ENCODE measurements around the gene UNC5C.
"Not testable (repeated sequence)": the region's sequence is repeated elsewhere in the genome, so short reads cannot be mapped to it uniquely, and the experiment has no call there.

Gene UNC5C

GRCh38 chr4:95209927-95210326, 338.8 kb downstream of the UNC5C start:
- DNase-seq = peak; percentile 39

GRCh38 chr4:95204873-95205272, 343.9 kb downstream of the UNC5C start:
- DNase-seq = no peak

- no peak for DNase-seq
Observed at GRCh38 chr4:95204267-95204844, 344.4 kb downstream of the UNC5C start.

GRCh38 chr4:95198961-95199360, 349.8 kb downstream of the UNC5C start:
- no peak for DNase-seq

GRCh38 chr4:95197353-95197752, 351.4 kb downstream of the UNC5C start:
- DNase-seq = no peak

GRCh38 chr4:95193391-95194224, 355.2 kb downstream of the UNC5C start:
- DNase-seq = peak; percentile 19

- DNase-seq = no peak
Observed at GRCh38 chr4:95191537-95191936, 357.2 kb downstream of the UNC5C start.

- no peak for DNase-seq
Observed at GRCh38 chr4:95190751-95191436, 357.9 kb downstream of the UNC5C start.

GRCh38 chr4:95188701-95189370, 359.9 kb downstream of the UNC5C start:
- DNase-seq = no peak

- no peak for DNase-seq
Observed at GRCh38 chr4:95186666-95187065, 362.1 kb downstream of the UNC5C start.

GRCh38 chr4:95183656-95184408, 364.9 kb downstream of the UNC5C start:
- DNase-seq = no peak

- no peak for DNase-seq
Observed at GRCh38 chr4:95181996-95182306, 366.8 kb downstream of the UNC5C start.

- no peak for DNase-seq
Observed at GRCh38 chr4:95181243-95181995, 367.4 kb downstream of the UNC5C start.

GRCh38 chr4:95180531-95181242, 368.1 kb downstream of the UNC5C start:
- no peak for DNase-seq

GRCh38 chr4:95178938-95179337, 369.8 kb downstream of the UNC5C start:
- no peak for DNase-seq

- not testable (repeated sequence) for DNase-seq
Observed at GRCh38 chr4:95171377-95171776, 377.4 kb downstream of the UNC5C start.

- DNase-seq = no peak
Observed at GRCh38 chr4:95170176-95170575, 378.6 kb downstream of the UNC5C start.

GRCh38 chr4:95167805-95168204, 381.0 kb downstream of the UNC5C start:
- no peak for DNase-seq

GRCh38 chr4:95165926-95166524, 382.7 kb downstream of the UNC5C start:
- no peak for DNase-seq

GRCh38 chr4:95162867-95163266, 385.9 kb downstream of the UNC5C start:
- no peak for DNase-seq

Measured in NCI-H524 treated with DMSO at 0.1 percent for 48 hours (cell line).